Endothelial cell of umbilical vein (primary cell): ENCODE measurements around the gene DNAJB13.

Experiments used
- CTCF ChIP-seq, 2 donors: IDR thresholded peaks; 1 replicate in 1 of 2; 2 replicates in 1 of 2; pipeline ENCODE4 v1.5.1; 2011; ENCODE audit warnings: low read length in 2 of 2, mild to moderate bottlenecking in 2 of 2, moderate library complexity in 2 of 2, control low read depth in 1 of 2, inconsistent platforms in 1 of 2, low read depth in 1 of 2; ENCODE audit not compliant: insufficient read depth in 1 of 2; ENCODE audit errors: extremely low read depth in 1 of 2
- EZH2 ChIP-seq: IDR thresholded peaks from 2 replicates; pipeline ENCODE4 v1.6.1; 2012; ENCODE audit warnings: borderline replicate concordance, low read depth, mild to moderate bottlenecking, moderate library complexity, low read length, inconsistent platforms; ENCODE audit not compliant: severe bottlenecking
- JUN ChIP-seq: IDR thresholded peaks from 2 replicates; pipeline ENCODE4 v1.6.1; 2011; ENCODE audit warnings: borderline replicate concordance, low read depth; ENCODE audit not compliant: insufficient read length, insufficient read depth
- MAX ChIP-seq: IDR thresholded peaks from 2 replicates; pipeline ENCODE4 v1.6.1; 2011; ENCODE audit not compliant: insufficient read depth, insufficient read length
- MYC ChIP-seq: IDR thresholded peaks from one replicate; pipeline ENCODE4 v1.6.1; 2011; ENCODE audit warnings: mild to moderate bottlenecking, low read depth, low read length
- POLR2A ChIP-seq: IDR thresholded peaks from 2 replicates; pipeline ENCODE4 v1.6.1; 2012; ENCODE audit warnings: low read depth, mild to moderate bottlenecking, control low read depth, low read length

- TF ChIP-seq JUN (no peak), POLR2A (no peak), CTCF (IDR thresholded peaks at IDR 0.05; ENCODE audit: extremely low read depth in 1 of 2, insufficient read depth in 1 of 2, low read depth in 1 of 2, low read length in 2 of 2) (no peak), EZH2 (no peak), MAX (no peak), MYC (no peak)
Measured at GRCh38 chr11:74004046-74004695, 53.3 kb downstream of the DNAJB13 start.
